Vagina (tissue), 2 donors: ENCODE data around the gene CACUL1.

Source experiments
- CTCF ChIP-seq, 3 experiments: fragments of 450-650 bp in 2 of 3; fragments of 200-600 bp in 1 of 3; sonication (generic) in 1 of 3; IDR thresholded peaks; one replicate each; pipeline ENCODE4 v1.5.1; 2017 to 2019; ENCODE audit warnings: antibody characterized with exemption in 3 of 3, mild to moderate bottlenecking in 2 of 3, moderate library complexity in 2 of 3
- POLR2A ChIP-seq, 2 donors: fragments of 450-650 bp; IDR thresholded peaks; one replicate each; pipeline ENCODE4 v1.6.1; 2017; ENCODE audit warnings: antibody characterized with exemption in 2 of 2, mild to moderate bottlenecking in 2 of 2, moderate library complexity in 2 of 2
- POLR2AphosphoS5 ChIP-seq, 2 donors: sonication (generic); formaldehyde crosslinking; IDR thresholded peaks; one replicate each; pipeline ENCODE4 v1.9.0; 2017; ENCODE audit warnings: antibody characterized with exemption in 2 of 2, mild to moderate bottlenecking in 2 of 2, low read depth in 1 of 2; ENCODE audit not compliant: insufficient read depth in 1 of 2

GRCh38 chr10:118742032-118742431 lies 12.7 kb downstream of the CACUL1 start:
- no peak for TF ChIP-seq CTCF (IDR thresholded peaks at IDR 0.05)
- TF ChIP-seq POLR2AphosphoS5 (IDR thresholded peaks at IDR 0.05; ENCODE audit: insufficient read depth in 1 of 2, low read depth in 1 of 2) = no peak
- TF ChIP-seq POLR2A (IDR thresholded peaks at IDR 0.05) = no peak
